Occipital lobe (tissue), 2 donors: ENCODE data around the gene UNC93A. TPM values are rescaled to one million over a fixed set of nuclear protein-coding genes. Genes with fewer than 3 reads are reported as not detected.

Source experiments
- DNase-seq: peaks from one replicate; lab custom pipeline; 2025; lab: John Stamatoyannopoulos, UW
- total RNA-seq: library from RNA; depleted of rRNA; stranded (reverse); fragments of >200 nt; gene quantifications from one replicate; pipeline ENCODE4 v1.2.3, GENCODE V29; 2014

Gene UNC93A
- total RNA-seq, 1 donor from 2014 or later: not detected

DNA sequence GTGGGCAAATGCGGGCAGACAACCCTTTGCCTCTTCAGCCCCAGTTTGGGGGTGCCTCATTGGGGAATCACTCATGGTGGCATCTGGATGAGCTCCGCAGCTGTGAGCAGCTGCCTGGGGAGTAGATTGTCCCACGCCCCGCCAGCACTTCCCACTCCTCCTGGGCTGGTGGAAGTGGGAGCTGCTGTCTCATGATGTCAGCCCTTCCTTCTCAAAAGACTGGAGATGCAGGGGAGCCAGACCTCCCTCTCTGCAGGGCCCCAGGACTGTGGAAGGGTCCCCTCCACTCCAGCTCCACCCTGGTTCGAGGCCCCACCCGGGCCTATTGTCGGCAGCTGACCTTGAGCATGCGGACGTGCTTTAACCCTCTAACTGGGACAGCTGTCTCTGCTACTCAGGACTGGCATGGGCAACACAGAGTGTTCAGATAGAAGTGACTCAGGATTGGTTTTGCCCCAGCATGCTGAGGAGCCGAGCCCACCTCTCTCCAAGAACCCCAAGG, 2.0 kb downstream of the UNC93A start:
- no peak for DNase-seq

DNA sequence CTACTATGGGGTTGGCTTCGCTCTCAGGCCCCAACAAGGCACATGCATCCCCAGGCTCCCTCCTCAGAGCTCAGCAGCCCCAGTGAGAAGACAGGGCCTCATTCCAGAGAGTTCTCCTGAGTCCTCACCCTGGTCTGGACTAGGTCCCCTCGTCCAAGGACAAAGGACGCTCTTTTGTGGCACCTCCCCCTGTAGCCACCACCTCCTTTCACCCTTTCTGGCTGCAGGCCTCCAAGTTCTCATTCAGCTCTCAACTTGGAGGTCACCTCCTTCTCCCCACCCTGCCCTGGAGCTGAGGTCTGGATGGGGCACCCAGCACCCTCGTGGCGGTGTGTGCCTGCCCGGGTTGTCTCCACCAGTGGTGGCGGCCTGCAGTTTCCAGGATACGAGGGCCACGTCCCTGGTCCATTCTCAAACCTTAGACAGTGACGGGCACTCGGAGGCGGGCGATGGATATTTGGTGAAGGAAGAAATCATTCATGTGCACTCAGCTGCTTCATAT, 2.5 kb downstream of the UNC93A start:
- no peak for DNase-seq

DNA sequence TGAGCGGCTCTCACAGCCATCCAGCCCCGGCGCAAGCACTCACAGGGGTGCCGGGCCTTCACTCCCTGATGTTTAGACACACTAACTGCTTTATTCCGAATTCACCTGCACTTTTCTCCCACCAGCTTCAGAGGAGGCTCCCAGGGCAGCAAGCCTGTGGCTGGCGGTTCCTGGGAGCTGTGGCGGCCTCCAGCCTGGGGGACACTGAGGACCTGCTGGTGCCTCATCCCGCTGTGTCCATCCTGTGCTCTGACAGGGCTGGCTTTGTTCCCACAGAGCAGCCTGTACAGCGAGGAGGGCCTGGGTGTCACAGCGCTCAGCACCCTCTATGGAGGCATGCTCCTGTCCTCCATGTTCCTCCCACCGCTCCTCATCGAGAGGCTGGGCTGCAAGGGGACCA, 3.1 kb downstream of the UNC93A start:
- no peak for DNase-seq

DNA sequence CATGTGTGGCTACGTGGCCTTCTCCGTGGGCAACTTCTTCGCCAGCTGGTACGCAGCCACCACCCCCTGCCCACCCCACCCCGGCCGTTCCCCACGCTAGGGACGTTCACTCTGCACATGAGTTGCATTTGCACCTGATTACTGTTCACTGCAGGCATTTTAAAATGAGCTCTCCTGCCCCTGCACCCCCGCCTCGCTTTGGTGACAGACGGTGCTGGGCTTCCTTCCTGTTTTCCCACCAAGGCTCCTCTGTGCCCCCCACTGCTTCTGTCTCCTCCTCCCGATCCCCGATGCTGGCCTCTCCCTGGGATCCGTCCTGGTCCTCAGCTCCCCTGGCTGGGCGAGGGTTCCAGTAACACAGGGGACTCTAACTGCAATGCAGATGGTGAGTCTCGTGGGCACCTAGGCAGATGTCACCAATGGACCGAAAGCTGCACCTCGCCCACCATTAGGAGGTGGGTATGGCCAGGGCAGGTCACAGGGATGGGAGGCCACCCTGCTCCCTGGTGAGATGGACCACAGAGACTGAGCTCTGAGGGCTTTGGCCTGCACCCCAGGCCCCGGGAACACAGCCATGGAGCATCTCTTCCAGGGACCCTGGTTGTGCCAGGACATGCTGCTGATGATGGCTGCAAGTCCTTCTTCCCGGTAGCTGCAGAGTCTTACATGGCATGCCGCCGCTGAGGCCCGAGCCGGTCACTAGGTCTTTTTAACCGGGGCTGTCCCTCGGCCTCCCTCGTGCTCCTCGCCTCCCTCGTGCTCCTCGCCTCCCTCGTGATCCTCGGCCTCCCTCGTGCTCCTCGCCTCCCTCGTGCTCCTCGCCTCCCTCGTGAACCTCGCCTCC, 3.8 kb downstream of the UNC93A start:
- no peak for DNase-seq

DNA sequence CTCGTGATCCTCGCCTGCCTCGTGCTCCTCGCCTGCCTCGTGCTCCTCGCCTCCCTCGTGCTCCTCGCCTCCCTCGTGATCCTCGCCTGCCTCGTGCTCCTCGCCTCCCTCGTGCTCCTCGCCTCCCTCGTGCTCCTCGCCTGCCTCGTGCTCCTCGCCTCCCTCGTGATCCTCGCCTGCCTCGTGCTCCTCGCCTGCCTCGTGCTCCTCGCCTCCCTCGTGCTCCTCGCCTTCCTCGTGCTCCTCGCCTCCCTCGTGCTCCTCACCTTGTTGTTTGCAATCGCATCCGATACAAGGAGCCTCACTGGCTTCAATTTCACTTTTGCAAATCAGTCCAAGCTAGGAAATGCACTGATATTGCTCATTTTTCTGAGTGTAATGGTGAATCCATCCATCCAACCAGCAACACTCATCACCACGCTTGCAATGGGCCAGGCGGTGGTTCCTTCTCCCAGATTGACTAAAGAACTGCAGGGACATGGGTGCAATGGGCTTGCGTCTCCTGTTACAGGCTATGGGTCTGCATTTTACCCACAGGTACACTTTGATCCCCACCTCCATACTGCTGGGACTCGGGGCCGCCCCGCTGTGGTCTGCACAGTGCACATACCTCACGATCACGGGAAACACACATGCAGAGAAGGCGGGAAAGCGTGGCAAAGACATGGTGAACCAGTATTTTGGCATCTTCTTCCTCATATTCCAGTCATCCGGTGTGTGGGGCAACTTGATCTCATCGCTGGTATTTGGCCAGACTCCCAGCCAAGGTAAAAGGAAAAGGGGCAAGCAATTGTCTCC, 4.6 kb downstream of the UNC93A start:
- DNase-seq: no peak

DNA sequence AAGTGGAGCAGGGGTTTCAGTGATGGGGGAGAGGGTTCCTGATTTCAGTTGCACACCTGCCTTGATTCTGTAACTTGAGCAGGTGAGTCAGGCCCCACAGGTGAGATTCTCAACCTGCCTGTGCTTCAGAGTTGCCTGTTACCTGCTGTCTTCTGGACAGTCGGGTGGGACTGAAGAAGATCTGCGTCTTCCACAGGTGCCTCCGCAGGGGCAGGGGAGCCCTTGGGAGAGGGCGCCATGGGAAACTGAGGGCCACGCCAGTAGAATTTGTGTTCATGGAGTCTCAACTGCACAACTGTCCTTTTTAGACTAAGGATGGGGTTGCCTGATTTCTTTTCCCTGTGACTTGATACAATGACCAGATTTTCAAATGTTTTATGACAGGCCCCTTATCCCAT, 5.2 kb downstream of the UNC93A start:
- no peak for DNase-seq

DNA sequence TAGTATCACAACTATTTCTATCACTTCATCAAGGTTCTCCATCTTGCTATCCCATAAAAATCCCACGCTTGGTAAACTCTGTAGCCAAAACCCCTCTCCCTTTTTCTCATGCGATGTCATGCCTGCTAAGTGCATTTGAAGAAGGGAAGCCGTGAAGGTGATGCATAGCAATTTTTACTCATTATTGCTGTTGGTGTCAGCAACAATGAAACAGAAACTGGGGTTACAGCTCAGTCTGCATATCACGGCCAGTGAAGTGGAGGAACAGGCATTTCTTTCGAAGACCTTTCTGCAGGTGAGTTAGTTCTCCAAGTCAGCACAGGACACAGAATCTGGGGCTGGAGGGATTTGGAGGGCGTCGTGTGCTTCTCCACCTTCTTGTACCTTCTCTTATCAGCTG, 5.8 kb downstream of the UNC93A start:
- no peak for DNase-seq

DNA sequence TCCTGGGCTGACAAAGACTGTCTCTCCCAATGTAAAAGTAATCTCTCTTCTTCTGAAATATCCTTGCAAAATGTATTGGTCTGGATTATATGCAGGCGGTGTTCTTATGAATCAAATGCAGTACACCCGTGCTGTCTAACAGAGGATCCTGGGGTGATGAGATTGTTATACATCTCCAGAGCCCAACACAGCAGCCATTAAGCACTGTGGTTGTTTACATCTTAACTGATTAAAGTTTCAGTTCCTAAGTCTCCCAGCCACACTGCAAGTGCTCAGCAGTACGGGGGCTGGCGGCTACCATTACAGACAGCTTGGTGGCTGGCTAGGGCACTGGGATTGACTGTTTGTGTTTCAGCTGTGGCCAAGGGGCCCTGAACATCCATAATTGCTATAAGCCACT, 7.0 kb downstream of the UNC93A start:
- DNase-seq: no peak

DNA sequence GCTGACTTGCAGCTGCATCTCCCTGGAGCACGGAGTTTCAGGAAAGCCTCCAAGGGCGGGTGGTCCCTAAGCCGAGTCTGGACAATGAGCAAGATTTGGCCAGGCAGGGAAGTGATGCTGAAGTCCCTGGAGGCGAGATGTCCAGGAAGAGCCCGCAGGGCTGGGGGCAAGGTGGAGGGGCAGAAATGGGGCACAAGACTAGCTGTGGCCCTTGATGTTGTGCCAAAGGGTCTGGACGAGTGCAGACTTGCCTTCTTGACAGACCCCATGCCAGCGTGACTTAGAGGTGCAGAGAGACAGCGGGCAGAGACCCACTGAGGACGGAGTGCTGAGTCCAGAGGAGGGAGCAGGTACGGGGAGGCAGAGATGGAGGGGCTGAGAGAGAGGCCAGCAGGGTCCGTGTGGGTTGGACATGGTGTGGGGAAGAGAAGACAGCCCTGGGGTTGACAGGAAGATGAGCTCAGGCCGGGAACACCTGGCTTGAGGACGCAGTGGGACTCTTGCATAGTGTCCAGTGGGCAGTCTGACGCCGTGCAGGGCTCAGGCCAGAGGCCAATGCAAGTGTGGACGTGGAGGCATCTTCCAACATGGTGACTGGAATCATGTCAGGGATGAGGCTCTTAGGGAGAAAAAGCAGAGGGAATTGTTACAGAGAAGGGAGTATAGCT, 8.7 kb downstream of the UNC93A start:
- no peak for DNase-seq

DNA sequence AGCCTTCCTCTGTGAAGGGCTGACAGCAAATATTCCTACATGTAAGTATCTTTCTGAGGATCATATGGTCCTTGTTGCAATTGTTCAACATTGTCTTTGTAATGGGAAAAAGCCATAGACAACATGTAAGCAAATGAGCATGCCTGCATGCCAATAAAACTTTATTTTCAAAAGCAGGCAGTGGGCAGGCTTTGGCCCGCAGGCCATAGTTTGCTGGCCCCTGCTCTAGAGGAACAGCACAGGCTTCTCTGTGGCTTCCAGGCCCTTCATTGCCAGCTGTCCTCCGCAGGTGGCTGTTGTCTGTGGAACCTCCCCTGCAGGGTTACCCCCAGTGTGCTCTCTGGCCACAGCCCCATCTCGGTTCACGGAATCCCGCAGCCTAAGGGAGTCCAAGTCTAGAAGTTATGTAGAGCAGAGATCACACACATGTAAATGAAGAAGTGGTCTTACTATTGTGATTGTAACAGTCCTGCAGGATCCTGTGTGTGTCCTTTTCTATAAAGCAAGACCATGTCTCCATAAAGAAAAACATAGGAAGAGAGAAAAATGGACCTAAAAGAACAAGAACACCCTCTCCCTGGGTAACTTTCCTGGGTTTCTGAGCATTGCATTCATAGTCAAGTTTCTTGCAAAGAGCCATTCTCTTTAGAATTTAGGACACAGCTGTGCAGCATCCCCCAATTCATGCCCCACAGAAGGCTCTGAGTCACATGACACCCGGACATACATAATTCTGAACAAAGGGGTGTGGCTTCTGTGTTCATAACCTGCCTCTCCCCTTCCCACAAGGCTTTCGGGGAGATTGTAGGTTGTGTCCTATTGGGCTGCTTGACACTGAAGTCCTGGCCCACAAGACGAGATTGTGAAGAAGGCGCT, 10.0 kb downstream of the UNC93A start:
- DNase-seq: no peak

DNA sequence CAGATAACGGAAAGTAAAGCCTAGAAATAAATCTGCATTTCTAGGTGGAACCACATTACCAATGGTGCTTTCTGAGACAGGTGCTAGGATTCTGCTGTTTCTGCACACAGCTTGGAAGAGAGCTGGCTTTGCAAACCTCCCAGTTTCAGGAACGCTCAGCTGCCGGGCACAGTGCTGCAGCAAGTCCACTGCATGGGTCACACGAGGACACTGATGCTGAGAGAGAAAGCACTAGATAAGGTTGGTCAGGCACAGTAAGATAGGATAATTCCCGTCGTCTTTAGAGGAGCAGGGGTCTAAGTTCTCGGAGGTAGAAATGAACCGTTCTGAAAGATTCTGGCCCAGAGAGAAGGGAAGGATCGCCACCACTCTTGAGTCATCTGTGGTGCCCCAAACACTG, 11.0 kb downstream of the UNC93A start:
- no peak for DNase-seq

DNA sequence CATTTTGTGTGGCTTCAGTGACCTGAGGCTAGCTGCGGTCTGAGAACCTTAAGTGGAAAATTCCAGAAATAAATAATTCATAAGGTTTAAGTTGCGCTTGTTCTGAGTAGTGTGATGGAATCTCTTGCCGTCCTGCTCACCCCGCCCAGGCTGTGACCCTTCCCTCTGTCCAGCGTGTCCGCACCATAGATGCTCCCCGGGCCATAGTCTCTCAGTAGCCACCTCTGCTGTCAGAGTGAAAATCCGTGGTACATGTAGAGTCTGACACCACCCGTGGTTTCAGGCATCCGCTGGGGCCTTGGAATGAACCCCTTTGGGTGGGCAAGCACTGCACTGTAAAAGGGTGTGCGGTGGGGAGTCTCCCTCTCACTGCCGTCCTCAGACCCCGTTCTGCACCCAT, 11.7 kb downstream of the UNC93A start:
- no peak for DNase-seq

DNA sequence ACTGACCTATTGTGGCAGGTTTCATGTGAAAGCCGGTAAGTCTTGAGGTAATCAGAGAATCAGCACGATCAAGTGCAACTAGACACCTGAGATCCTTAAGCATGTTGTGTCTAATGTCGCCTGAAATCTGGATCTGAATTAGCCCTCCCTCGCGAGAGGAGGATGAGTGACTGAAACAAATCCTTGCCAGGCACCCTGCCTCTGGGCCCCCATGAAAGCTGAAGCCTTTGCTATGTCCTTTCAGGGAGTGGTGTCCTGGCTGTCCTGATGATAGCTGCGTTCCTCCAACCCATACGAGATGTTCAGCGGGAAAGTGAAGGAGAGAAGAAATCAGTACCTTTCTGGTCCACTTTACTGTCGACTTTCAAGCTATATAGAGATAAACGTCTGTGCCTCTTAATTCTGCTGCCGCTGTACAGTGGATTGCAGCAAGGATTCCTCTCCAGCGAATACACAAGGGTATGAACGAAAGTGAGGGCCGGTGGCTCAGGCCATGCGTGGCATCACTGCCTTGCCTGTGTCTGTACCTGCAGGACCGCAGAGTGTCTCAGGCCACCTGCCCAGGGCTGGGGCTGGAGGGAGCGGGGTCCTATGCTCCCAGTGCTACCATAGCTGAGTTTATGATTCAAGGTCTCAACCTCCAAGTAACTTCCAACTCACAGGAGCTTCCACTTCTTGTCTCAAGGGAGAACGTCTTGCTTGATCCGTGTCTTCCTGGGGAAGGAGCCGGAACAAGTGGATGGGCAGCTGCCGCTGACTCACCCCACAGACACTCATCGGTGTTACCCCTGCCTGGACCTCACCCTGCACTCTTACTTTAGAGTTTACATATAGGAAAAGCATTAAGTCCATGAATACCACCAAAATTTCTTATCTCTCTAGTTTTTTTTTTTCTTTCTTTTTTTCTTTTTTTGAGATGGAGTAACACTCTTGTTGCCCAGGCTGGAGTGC, 12.8 kb downstream of the UNC93A start:
- DNase-seq: no peak

DNA sequence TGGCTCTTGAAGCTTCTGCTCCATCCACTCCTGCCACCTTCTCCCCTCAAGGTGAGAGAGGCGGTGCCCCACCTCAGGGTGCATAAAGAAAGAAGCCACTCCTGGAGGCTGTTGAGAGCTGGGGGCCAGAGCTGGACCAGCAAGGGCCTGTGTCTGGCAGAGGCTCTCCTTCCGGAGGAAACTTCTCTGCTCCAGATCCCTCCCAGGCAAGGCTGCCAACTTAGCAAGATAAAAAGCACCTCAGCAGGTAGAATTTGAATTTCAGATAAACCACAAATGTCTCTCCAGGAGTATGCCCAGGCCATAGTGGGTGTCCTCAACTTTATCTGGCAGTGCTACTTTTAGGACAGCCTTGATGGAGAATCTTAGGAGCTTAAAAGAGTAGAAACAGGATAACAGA, 13.8 kb downstream of the UNC93A start:
- no peak for DNase-seq

DNA sequence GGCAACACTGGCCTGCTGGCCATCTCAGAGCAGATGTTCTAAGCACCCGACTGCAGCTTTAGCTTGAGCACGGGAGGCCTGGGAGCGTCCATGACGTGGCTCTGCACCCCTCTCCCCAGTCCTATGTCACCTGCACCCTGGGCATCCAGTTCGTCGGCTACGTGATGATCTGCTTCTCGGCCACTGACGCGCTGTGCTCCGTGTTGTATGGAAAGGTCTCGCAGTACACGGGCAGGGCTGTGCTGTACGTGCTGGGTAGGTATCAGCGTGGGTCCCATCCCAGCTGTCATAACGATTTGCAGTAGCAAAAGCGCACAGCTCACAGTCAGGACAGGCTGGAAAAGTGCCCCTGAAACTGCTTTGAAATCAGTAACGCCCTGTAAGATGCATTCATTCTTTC, 14.7 kb downstream of the UNC93A start:
- no peak for DNase-seq

DNA sequence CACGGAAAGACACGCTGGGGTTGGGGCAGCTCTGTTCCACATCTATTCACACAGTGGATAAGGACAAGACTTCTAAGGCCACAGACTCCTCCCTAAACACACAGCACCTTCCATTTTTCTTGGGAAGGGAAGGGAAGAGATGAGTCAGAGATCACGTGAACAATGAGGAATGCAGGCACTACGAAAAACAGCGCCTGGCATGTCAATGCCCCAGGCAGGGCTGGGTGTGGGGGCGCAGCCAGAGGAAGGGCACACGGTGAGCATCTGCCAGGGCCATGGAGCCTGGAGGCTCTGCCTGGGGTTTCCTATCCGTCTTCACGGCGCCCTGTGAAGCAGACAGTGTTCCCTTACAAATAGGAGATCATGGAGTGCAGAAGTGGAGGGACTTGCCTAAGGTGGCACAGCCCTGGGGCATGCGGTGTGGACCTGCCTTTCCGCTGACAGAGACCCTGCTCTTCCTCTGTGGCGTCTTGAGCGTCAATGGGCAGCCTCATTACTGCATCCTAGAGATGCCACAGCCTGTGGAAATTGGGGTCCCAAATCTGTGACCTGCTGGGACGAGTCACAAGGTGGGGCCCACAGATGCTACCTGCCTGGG, 15.4 kb downstream of the UNC93A start:
- no peak for DNase-seq

DNA sequence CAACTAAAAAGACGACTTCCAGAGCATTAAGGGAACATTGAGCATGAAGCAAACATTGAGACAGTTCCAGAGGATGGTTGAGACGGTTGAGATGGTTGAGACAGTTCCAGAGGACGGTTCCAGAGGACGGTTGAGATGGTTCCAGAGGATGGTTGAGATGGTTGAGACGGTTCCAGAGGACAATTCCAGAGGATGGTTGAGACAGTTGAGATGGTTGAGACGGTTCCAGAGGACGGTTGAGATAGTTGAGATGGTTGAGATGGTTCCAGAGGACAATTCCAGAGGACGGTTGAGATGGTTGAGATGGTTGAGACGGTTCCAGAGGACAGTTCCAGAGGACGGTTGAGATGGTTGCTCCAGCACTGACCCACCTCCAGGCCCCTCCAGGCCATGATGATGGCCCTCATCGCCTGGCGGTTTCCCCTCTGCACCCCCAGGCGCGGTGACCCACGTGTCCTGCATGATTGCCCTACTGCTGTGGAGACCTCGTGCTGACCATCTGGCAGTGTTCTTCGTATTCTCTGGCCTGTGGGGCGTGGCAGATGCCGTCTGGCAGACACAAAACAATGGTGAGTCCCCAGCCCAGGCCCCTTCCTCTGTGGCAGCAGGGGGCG, 16.3 kb downstream of the UNC93A start:
- no peak for DNase-seq

DNA sequence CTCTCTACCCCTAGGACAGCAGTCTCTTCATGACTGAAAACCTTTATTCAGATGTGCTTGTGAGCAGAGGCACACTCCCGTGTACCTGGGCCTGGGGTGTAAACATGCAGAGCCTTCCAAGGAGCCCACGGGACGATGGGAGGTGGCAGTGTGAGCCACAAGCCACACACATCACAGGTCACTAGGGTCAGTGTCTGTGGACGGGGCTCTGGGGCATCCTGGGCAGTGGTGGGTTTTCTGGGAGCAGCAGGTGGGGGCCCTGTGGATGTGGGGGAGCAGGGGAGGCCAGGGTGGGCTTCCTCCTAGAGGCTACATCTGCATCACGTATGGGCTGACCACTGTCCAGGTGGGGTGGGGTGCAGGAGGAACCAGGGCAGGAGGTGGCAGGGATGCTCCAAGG, 17.1 kb downstream of the UNC93A start:
- no peak for DNase-seq
